NCI-H226 (cell line): ENCODE results near the gene OTOF.

Experiments used
- DNase-seq: peaks from one replicate; pipeline ENCODE4 v3.0.0-alpha.2; 2015

The OTOF gene

GRCh38 chr2:26495705-26496297 is 17.9 kb upstream of the OTOF start:
- DNase-seq, result peak; percentile 65

- DNase-seq, result no peak
These were observed 17.0 kb upstream of the OTOF start for GRCh38 chr2:26494891-26495290.

- no peak for DNase-seq
These were observed 16.3 kb upstream of the OTOF start for GRCh38 chr2:26494199-26494598.

- DNase-seq, result no peak
These were observed 15.6 kb upstream of the OTOF start for GRCh38 chr2:26493566-26493965.

- no peak for DNase-seq
These were observed 15.0 kb upstream of the OTOF start for GRCh38 chr2:26492749-26493515.

- DNase-seq, result no peak
These were observed 13.7 kb upstream of the OTOF start for GRCh38 chr2:26491563-26492167.

GRCh38 chr2:26489213-26489850 is 11.4 kb upstream of the OTOF start:
- DNase-seq, result no peak

GRCh38 chr2:26488463-26489212 is 10.7 kb upstream of the OTOF start:
- DNase-seq, result no peak

- DNase-seq, result peak; percentile 20
These were observed 9.3 kb upstream of the OTOF start for GRCh38 chr2:26487192-26487591.

- DNase-seq, result no peak
These were observed 8.9 kb upstream of the OTOF start for GRCh38 chr2:26486789-26487188.

GRCh38 chr2:26485725-26486418 is 7.9 kb upstream of the OTOF start:
- no peak for DNase-seq

GRCh38 chr2:26485099-26485498 is 7.2 kb upstream of the OTOF start:
- no peak for DNase-seq

- DNase-seq, result no peak
These were observed 6.7 kb upstream of the OTOF start for GRCh38 chr2:26484579-26484978.

GRCh38 chr2:26483957-26484565 is 6.1 kb upstream of the OTOF start:
- DNase-seq, result no peak

GRCh38 chr2:26483516-26483915 is 5.6 kb upstream of the OTOF start:
- DNase-seq, result no peak

GRCh38 chr2:26483027-26483326 is 5.1 kb upstream of the OTOF start:
- no peak for DNase-seq

- DNase-seq, result no peak
These were observed 4.5 kb upstream of the OTOF start for GRCh38 chr2:26482211-26483026.

GRCh38 chr2:26481706-26482105 is 3.8 kb upstream of the OTOF start:
- no peak for DNase-seq

- no peak for DNase-seq
These were observed 2.9 kb upstream of the OTOF start for GRCh38 chr2:26480566-26481423.
